Type B pancreatic cell (in vitro differentiated cells): ENCODE data around the gene RER1. TPM values are rescaled to one million over a fixed set of nuclear protein-coding genes. Genes with fewer than 3 reads are reported as not detected.
A peak's percentile ranks its signal among the peaks of the same experiment; 100 is the strongest.

Experiments used
- DNase-seq: peaks from one replicate; pipeline ENCODE4 v3.0.0; 2021; ENCODE audit warnings: mixed read lengths; ENCODE audit not compliant: unreplicated experiment; ENCODE audit errors: extremely low spot score
- H3K27ac Mint-ChIP-seq: 2 replicates; pipeline ENCODE4 v1.8.0; 2021; ENCODE audit warnings: mild to moderate bottlenecking, mixed read lengths
- H3K27me3 Mint-ChIP-seq: 2 replicates; pipeline ENCODE4 v1.8.0; 2021; ENCODE audit warnings: mixed read lengths
- H3K36me3 Mint-ChIP-seq: 2 replicates; pipeline ENCODE4 v1.8.0; 2021; ENCODE audit warnings: mixed read lengths
- H3K4me1 Mint-ChIP-seq: one replicate; pipeline ENCODE4 v1.8.0; 2021; ENCODE audit warnings: mixed read lengths; ENCODE audit not compliant: unreplicated experiment
- H3K4me3 Mint-ChIP-seq: 2 replicates; pipeline ENCODE4 v1.8.0; 2021; ENCODE audit warnings: mild to moderate bottlenecking, mixed read lengths
- H3K9me3 Mint-ChIP-seq: 2 replicates; pipeline ENCODE4 v1.8.0; 2021; ENCODE audit warnings: mixed read lengths
- CTCF ChIP-seq: fragments of 200-600 bp; sonication (generic); conservative IDR thresholded peaks from 2 replicates; pipeline ENCODE4 v1.5.0; 2021; ENCODE audit warnings: antibody characterized with exemption, mild to moderate bottlenecking
- total RNA-seq: library from RNA; stranded (reverse); gene quantifications from 2 replicates; pipeline ENCODE4 v1.2.1, GENCODE V29; 2021; ENCODE audit warnings: low replicate concordance

Gene RER1
- total RNA-seq, 1 donor from 2014 or later = 126 TPM

GRCh38 chr1:2417083-2417832, 25.6 kb downstream of the RER1 start:
- no peak for DNase-seq
- Mint-ChIP-seq H3K4me1 (peaks cover 8% of the 10 kb centered on the region), H3K9me3 (no peaks in the 10 kb centered on the region), H3K36me3 (no peaks in the 10 kb centered on the region), H3K4me3 (no peak overlapping the region), H3K27ac (peak overlapping the region; percentile 50), H3K27me3 (peaks cover 18% of the 10 kb centered on the region)
- no peak for TF ChIP-seq CTCF

- H3K27me3 Mint-ChIP-seq = peaks cover 21% of the 10 kb centered on the region
- TF ChIP-seq CTCF = no peak
- no peak for DNase-seq
- peaks cover 8% of the 10 kb centered on the region for H3K4me1 Mint-ChIP-seq
- no peak overlapping the region for H3K4me3 Mint-ChIP-seq
- no peak overlapping the region for H3K27ac Mint-ChIP-seq
- no peaks in the 10 kb centered on the region for H3K9me3 Mint-ChIP-seq
- H3K36me3 Mint-ChIP-seq = no peaks in the 10 kb centered on the region
Observed at GRCh38 chr1:2417833-2418225, 26.2 kb downstream of the RER1 start.

- no peak for DNase-seq
- H3K36me3 Mint-ChIP-seq = no peaks in the 10 kb centered on the region
- peaks cover 25% of the 10 kb centered on the region for H3K27me3 Mint-ChIP-seq
- no peak for TF ChIP-seq CTCF
- H3K27ac Mint-ChIP-seq = no peak overlapping the region
- peaks cover 8% of the 10 kb centered on the region for H3K4me1 Mint-ChIP-seq
- no peak overlapping the region for H3K4me3 Mint-ChIP-seq
- H3K9me3 Mint-ChIP-seq = no peaks in the 10 kb centered on the region
Observed at GRCh38 chr1:2418791-2419320, 27.2 kb downstream of the RER1 start.

- no peak for TF ChIP-seq CTCF
- H3K27ac Mint-ChIP-seq = no peak overlapping the region
- H3K4me3 Mint-ChIP-seq = no peak overlapping the region
- no peak for DNase-seq
- H3K36me3 Mint-ChIP-seq = no peaks in the 10 kb centered on the region
- H3K9me3 Mint-ChIP-seq = no peaks in the 10 kb centered on the region
- H3K4me1 Mint-ChIP-seq = peaks cover 3% of the 10 kb centered on the region
- peaks cover 27% of the 10 kb centered on the region for H3K27me3 Mint-ChIP-seq
Observed at GRCh38 chr1:2419416-2419815, 27.8 kb downstream of the RER1 start.

GRCh38 chr1:2422523-2422922, 30.9 kb downstream of the RER1 start:
- Mint-ChIP-seq H3K27ac (no peak overlapping the region), H3K4me1 (no peaks in the 10 kb centered on the region), H3K4me3 (no peak overlapping the region), H3K27me3 (peaks cover 21% of the 10 kb centered on the region), H3K9me3 (no peaks in the 10 kb centered on the region), H3K36me3 (no peaks in the 10 kb centered on the region)
- TF ChIP-seq CTCF = no peak
- DNase-seq = no peak
